MV-4-11 (cell line): ENCODE measurements around the gene ROMO1.
"Not testable (repeated sequence)": the region's sequence is repeated elsewhere in the genome, so short reads cannot be mapped to it uniquely, and the experiment has no call there.

ENCODE experiments used
- DNase-seq: peaks from one replicate; lab custom pipeline; 2025; lab: John Stamatoyannopoulos, UW

ROMO1 gene

DNA sequence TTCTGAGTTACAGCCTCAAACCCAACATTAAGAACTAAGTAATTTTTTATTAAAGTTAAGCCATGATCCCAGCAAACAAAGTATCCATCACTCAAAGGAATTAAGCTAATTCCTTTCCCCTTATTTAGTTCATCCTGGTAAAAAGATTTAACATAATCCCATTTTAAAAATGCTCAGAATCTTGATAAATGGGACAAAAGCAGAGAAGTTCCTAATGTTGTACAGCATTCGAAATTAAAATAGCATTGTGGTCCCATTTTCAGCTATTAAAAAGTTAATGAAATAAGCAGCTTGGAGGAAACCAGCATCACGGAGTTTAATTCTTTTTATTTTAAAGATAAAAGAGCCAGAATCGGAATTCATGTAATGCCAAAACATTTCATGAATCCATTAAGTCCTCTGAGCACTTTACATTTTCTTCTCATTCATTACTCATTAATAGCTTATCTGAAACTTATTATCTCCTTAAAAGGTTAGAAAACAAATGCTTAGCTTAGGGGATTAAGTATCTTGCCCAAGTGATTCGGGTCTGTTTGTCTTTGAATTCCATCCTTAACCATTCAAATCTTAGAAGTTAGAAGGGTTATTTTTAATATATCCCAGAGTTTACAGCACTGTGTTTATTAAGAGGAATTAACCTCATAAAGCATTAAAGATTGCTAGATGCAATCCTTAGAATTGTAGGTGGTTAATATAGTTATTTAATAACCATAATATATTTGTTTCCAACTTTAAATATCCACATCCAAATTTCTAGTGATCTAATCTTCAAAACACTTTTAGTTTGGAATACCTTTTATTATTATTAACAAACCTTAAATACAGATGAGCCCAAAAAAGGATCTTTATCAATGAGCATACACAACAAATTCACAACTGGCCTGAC is 31.6 kb downstream of the ROMO1 start:
- no peak for DNase-seq

DNA sequence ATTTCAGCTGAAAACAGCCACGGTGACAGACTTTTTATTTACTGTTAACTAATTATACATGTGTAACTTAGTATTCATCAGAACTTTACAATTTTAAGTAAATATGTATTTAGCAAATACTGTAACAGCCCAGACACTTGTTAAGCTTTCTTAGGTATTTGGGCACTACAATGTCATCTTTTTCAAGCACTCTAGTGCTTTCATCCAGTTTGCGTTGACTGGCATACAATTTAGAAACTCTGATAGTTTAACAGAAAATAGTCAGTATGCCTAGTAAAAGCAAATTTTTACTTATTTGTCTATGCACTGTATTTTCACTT is 32.2 kb downstream of the ROMO1 start:
- DNase-seq: no peak

DNA sequence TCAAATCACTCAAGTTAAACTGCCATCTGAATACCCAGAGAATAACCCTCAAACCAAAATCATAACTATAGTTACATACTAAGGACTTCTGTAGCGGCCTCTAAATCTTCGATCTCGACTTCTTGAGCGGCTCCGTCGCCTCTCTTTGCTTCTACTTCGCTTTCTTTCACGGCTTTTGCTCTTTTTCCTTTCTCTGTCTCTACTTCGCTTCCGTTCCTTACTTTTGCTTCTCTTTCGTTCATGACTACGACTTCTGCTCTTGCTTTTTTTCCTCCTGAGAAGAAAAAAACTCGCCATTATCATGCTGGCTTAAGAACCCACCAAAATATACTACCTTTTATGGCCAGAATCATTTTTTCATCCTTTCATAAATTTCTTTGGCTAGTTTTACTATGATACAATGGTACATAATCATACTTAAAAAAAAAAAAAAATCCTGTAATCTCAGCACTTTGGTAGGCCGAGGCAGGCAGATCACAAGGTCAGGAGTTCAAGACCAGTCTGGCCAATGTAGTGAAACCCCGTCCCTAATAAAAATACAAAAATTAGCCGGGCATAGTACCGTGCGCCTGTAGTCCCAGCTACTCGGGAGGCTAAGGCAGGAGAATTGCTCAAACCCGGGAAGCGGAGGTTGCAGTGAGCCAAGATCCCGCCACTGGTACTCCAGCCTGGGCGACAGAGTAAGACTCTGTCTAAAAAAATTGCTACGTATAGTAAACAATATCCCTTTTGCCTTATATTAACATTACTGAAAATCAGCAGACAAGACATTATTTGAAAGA is 32.8 kb downstream of the ROMO1 start:
- no peak for DNase-seq

DNA sequence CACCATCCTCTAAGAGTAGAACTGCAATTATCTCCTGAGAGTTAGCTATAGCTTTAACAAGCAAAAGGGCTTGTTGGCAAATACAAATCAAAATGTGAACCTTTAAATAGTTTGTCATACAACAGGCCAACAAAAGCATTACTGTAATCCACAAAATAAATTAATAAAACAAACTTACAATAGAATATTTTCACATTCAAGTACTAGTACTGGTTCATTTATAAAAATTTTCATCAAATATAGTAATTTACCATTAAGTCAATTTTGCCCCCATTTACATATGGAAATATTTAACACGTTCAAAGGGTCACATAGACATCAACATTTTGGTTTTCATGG is 33.4 kb downstream of the ROMO1 start:
- DNase-seq: no peak

DNA sequence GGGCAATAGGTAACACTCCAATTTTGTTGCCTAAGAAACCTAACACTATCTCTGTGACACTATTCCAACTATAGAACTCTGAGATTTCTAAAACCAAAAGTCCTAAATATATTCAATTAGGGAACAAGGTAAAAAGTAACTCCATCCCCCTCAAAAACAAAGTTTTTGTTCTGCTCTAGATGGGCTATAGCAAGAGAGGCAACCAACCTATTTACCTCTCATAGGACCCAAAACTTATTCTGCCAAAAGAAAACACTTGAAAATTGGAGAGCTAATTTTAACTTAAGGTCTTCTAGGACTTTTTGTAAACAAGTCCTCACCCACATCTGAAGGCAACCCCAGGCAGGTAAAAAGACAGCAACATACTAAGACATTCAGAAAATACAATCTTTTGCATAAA is 35.2 kb downstream of the ROMO1 start:
- no peak for DNase-seq

DNA sequence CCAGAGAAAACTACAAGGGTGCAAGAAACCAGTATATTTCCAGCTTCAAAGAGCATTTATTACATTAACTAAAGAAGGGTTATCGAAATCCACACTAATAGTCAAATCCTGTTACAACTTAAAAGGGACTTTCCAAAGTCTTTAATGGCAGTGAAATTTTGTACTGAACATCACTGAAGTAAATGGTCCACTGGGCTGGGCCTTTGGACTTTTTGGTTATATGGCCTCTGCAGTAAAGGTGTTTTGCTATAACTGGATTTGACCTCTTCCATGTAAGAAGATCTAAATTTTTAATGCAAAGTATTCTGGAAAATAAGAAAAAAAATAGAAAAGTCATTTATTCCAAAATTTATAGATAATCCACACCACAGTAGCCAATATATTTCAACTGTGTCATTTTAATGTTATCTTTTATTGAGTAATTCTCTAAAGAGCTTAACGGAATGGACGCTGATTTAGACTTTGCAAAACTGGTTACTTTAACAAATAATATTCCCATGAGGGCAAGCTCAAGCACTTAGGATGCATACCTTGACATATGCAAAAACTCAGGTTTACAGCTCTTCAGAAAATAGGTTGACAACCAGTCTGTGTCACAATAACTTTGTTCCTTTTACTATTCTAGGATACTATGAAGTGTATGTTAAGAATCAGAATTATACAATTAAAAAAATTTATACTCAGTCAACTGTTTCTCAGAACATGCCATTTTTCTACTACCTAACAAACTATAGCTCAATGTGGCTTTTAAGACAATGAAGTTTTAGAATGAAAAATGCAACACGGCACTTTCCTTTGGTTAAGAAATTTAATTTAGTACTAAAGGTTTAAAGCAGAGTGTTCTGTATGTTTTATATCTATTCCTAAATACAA is 35.8 kb downstream of the ROMO1 start:
- DNase-seq: no peak

DNA sequence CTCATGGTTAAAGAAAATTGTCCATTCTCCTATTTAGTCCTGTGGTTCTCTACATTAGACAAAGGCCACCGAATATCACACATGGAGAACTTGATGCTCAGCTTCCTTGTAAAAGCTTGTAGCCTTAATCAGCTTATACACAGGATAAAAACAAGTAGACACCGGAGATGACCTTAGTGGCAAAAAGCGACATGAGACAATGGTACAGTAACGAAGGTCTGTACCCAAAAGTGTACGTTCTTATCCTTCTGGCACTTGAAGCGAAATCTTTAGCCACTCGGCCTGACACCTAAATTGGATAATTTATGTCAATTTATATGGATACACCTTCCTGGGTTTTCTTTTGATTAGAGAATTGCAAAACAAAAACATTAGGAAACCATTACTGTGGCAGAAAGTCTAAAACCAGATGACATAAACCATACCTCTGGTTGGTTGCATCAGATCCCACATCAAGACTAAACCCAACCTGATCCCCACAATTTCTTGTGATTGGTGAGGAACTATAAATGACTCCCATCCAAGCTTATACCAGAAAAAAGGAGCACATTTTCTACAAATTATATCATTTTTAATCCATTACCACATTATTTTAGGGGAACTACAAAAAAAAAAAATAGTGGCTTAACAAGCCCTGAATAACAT is 36.7 kb downstream of the ROMO1 start:
- no peak for DNase-seq

DNA sequence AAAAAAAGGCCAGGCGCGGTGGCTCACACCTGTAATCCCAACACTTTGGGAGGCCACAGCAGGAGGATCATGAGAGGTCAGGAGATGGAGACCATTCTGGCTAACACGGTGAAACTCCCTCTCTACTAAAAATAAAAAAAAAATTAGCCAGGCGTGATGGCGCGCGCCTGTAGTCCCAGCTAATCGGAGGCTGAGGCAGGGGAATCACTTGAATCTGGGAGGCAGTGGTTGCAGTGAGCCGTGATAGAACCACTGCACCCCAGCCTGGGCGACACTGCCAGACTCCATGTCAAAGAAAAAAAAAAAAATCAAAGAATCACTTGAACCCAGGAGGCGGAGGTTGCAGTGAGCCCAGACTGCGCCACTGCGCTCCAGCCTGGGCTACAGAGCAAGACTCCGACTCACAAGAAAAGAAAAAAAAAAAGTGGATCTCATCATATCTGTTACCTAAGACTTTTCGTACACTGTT is 38.7 kb downstream of the ROMO1 start:
- no peak for DNase-seq

DNA sequence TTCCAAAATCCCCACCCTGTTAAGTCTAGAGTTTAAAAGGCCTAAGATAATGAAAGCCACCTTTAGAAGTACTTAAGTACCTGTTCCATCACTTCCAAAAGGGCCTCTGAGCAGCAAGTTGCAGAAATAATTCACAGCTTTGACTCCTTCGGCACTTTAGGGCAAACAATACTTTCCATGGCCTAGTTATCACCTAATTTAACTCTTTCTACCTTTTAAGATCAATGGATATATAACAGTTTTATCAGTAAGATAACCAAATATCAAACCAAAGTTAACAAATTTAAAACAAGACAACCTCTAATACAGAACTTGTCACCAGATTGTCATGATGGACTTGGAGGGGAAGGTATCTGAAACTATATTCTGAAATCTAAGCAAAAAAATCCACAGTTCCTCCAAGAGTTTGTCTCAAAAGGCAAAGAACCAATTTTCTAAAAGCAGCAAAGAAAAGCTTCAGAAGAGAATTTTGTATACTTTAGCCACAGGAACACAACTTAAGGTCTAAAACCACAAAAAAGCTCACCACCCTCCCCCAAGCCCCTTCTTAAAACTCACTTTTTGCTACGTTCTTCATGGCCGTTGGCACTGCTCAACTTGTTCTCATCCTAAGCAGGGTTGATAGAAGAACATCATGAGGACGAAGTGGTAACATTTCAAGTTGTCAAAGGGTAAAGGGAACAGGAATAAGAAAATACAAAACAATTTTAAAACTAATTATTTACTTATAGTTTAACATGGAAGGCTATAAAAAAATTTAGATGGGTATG is 39.4 kb downstream of the ROMO1 start:
- no peak for DNase-seq

DNA sequence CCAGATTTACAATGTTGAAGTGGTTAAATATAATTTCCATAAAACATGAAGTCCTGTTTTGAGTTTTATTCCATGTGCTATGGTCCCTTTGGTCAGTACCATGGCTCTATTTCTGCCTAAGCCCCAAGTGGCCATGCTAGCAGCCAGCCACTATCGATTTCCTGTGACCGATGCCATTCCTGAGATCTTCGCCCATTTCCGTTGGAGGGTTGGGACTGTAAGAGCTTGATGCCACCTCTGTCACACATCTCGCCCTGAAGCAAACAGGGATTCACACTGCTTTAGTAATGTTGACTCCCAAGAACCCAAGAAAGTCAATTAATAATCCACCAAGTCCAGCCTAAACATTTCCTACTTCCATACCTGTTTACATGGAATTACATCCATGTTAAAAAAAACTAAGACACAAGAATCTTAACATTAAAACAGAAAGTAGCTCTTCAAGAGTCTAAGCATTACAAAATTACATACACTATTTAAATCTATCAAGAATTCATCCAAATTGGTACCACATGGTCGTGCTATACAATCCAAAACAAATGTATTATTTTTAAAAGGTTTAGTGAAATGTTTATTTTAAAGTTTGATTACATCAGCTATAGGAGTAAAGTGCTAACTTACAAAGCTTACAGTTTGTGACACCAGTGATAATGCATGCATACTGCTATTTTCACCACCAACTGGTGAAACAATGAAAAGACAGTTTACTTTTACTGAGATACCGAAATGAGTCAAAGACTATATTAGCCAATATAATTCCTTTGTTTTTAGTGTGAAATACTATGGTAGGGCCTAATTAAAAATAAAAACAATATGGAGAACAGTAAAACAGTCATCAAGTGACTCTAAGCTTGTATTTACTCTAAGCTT is 40.3 kb downstream of the ROMO1 start:
- DNase-seq: peak; percentile 17

DNA sequence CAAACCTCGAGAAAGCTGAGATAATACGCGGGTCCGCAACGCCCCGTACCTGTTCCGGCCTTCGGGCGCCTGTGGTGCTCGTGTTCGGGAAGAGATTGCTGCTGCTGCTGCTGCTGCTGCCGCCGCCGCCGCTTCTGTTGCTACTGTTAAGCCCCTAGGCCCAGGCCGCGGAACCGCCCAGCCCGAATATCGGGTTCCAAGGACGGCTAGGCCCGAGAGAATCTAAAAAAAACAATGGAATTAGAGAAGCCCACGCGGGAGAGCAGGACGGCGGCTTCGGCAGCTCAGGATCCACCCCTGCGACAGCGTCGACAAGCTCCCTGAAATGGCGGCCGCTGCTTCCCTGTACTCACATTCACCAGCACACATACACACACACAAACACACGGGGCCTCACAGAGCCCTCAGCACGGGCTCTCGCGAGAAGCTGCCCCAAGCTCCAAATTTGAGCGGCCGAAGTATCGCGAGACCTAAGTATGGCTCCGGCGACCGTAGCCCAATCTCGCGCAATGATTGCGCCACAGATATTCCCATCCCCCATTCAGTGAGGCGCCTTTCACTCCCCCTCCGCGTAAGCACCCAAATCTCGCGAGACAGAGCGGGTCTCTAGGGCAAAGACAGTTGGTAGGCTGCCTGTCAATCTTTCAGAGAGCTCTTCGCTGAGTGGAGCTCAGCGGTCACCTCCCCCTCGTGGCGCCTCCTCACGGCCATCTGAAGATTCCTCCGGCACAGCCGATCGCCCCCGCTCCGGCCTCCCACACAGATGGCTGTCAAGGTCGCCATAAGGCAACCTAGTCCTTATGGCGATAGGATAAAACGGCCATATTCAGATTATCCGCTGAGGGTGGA is 42.9 kb downstream of the ROMO1 start, which contains the start of gene RBM39:
TSS of gene RBM39 (minus strand) at position 369 of the 849 bp plus-strand sequence. CDS start 1,386 bp downstream, outside the sequence.
- DNase-seq: peak; percentile 100

DNA sequence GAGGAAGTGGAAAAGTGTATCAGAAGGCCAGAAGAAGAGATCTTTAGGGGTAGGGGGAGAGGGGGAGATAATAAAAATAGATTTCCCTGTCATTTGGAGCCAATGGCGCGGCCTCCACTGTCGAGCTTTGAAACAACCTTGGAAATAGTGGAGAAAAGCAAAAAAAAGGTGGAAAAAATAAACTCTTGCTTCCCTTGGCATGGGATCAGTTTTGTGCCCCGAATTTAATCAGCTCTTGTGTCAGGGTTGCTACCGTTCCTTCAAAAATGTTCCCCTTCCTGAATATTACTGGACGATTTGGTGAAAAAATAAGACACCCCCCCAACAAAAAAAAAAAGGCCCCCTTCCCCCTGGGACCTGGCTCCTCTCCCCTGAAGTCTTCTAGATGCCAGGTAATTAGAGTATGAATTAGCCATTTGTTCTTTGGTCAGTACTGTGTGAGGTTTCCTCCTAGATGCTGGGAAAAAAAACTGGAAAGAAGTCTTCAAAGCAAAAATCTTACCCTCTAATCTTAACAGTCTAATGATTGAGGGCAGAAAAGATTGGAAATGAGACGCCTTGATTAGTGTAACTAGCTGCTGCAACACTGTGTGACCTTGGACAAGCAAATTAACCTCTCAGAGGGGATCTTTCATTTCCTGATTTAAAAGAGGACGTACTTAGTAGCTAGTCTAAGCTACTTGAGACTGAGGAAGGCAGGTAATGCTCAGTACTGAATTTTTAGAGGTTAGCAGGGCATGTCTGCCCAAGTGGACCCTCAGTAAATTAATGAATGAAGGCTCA is 43.7 kb downstream of the ROMO1 start:
- peak; percentile 82 for DNase-seq

DNA sequence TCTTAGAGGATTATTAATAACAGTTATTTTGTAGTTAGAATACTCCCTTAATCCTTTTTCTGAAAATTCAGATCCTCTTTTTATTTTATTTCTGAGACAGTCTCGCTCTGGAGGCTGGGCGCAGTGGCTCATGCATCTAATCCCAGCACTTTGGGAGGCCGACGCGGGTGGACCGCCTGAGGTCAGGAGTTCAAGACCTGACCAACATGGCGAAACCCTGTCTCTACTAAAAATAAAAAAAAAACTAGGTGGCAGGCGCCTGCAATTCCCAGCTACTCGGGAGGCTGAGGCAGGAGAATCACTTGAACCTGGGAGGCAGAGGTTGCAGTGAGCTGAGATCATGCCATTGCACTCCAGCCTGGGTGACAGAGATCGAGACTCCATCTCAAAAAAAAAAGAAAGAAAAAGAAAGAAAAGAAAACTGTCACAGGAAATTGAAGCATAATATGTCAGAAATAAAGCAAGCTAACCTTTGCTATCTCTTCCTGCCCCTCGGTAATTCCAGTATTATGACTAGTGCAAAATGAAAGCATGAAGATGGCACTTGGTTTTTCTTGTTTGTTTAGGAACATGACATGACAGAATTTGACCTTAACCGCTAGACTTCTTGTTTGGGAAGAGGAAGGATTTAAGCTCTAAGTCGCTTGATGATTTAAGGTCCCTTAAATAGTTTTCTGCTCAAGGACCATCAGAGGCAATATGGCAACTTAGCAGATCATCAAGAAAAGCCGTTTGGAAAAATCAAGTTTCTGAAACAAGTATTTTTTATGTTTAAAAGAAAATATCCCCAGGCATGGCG is 44.7 kb downstream of the ROMO1 start:
- DNase-seq: peak; percentile 78

DNA sequence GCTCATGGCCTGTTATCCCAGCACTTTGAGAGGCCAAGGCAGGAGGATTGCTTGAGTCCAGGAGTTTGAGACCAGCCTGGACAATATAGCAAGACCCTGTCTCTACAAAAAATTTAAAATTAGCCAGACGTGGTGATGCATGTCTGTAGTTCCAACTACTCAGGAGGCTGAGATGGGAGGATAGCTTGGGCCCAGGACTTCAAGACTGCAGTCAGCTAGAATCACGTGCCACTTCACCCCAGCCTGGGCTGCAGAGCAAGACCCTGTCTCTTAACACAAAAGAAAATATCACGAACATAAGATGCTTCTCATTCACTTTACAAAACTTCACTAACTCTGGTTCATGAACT is 45.3 kb downstream of the ROMO1 start:
- DNase-seq: not testable (repeated sequence)
